Measurements from ENCODE around the gene CNOT11.
A peak's percentile ranks its signal among the peaks of the same experiment; 100 is the strongest.

The CNOT11 gene

DNA sequence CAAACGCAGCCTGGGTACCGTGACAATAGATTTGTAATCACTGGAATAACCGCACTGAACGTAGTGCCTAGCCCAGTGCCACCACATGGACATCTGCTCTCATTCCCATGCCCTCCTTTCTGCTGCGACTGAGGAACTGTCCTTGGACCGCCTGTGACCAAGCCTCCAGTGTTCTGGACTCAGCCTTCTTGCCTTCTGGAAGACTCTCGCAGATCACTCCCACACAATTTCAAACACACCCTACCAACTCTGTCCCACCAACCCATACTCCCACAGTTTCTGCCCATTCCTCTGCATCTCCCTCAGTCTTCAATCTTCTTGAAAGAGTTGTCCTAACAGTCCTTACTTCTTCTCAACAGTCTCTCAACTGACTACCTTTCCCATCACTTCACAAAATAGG lies 53.7 kb downstream of the CNOT11 start:
- H3K27ac ChIP-seq (ENCODE audit: poor library complexity, severe bottlenecking), result peak overlapping the region; percentile 64
- peaks cover 39% of the 10 kb centered on the region for H3K36me3 ChIP-seq (ENCODE audit: low read depth)
- peak overlapping the region; percentile 80 for H3K4me3 ChIP-seq (ENCODE audit: severe bottlenecking)
- H3K27me3 ChIP-seq (ENCODE audit: insufficient read depth, poor library complexity, severe bottlenecking), result no peaks in the 10 kb centered on the region
- peaks cover 25% of the 10 kb centered on the region for H3K4me1 ChIP-seq (ENCODE audit: insufficient read depth, poor library complexity, severe bottlenecking)
- TF ChIP-seq, protein P1, sequence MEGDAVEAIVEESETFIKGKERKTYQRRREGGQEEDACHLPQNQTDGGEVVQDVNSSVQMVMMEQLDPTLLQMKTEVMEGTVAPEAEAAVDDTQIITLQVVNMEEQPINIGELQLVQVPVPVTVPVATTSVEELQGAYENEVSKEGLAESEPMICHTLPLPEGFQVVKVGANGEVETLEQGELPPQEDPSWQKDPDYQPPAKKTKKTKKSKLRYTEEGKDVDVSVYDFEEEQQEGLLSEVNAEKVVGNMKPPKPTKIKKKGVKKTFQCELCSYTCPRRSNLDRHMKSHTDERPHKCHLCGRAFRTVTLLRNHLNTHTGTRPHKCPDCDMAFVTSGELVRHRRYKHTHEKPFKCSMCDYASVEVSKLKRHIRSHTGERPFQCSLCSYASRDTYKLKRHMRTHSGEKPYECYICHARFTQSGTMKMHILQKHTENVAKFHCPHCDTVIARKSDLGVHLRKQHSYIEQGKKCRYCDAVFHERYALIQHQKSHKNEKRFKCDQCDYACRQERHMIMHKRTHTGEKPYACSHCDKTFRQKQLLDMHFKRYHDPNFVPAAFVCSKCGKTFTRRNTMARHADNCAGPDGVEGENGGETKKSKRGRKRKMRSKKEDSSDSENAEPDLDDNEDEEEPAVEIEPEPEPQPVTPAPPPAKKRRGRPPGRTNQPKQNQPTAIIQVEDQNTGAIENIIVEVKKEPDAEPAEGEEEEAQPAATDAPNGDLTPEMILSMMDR (IDR thresholded peaks at IDR 0.05; ENCODE audit: poor library complexity, severe bottlenecking), result no peak
- DNase-seq (ENCODE audit: low spot score) (no peak), ATAC-seq (ENCODE audit: low read depth) (no peak)
- H3K9me3 ChIP-seq (ENCODE audit: severe bottlenecking), result no peaks in the 10 kb centered on the region

DNA sequence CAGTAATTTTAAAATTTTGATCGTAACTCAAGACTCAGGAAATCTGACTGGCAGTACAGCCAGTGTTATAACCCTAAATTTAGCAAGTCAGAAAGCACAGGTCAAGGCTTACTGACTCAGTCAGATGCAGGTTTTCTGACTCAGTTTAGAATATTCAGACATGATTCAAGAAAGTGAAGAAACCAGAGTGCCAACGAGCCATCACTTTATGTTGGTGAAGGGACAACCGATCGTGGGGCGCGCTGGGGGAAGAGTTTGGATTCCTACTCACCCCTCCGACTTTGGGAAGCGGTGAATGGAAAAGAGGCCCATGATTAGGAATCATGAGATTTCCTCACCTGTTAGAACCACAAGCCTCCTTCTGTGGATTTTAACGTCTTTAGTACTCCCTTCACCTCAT lies 54.8 kb downstream of the CNOT11 start:
- H3K9me3 ChIP-seq (ENCODE audit: severe bottlenecking), result no peaks in the 10 kb centered on the region
- H3K36me3 ChIP-seq (ENCODE audit: low read depth), result peaks cover 28% of the 10 kb centered on the region
- peak overlapping the region; percentile 64 for H3K27ac ChIP-seq (ENCODE audit: poor library complexity, severe bottlenecking)
- TF ChIP-seq, protein P1 (IDR thresholded peaks at IDR 0.05; ENCODE audit: poor library complexity, severe bottlenecking), result no peak
- DNase-seq (ENCODE audit: low spot score) (no peak), ATAC-seq (ENCODE audit: low read depth) (no peak; the same call in 2 of the 3 replicates)
- peaks cover 16% of the 10 kb centered on the region for H3K4me1 ChIP-seq (ENCODE audit: insufficient read depth, poor library complexity, severe bottlenecking)
- H3K27me3 ChIP-seq (ENCODE audit: insufficient read depth, poor library complexity, severe bottlenecking), result no peaks in the 10 kb centered on the region
- peak overlapping the region; percentile 80 for H3K4me3 ChIP-seq (ENCODE audit: severe bottlenecking)

DNA sequence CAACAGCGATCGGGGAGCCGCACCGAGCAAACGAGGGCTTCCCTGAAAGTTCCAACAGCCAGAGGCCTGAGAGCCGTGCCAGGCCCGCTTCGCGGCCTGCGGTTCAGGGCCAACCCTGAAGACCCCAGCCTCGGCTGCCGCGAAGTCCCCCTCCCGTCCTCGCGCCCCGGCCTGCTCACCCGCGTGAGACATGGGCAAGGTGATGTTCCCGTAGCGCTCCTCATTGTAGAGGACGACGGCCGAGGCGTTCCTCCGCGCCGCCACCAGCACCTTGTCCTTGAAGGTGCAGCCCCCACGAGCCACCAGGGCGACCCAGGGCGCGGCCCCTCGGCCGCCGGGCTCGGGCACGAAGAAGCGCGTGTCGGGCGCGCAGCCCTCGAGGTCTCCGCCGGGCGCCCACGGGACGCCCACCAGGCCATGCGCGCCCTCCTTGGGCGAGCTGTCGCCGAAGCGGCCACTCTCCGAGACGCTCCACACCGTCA lies 55.3 kb downstream of the CNOT11 start:
- Histone ChIP-seq H3K4me1 (ENCODE audit: insufficient read depth, poor library complexity, severe bottlenecking) (peaks cover 16% of the 10 kb centered on the region), H3K36me3 (ENCODE audit: low read depth) (peaks cover 28% of the 10 kb centered on the region), H3K27ac (ENCODE audit: poor library complexity, severe bottlenecking) (peak overlapping the region; percentile 64), H3K27me3 (ENCODE audit: insufficient read depth, poor library complexity, severe bottlenecking) (no peaks in the 10 kb centered on the region), H3K4me3 (ENCODE audit: severe bottlenecking) (peak overlapping the region; percentile 80), H3K9me3 (ENCODE audit: severe bottlenecking) (no peaks in the 10 kb centered on the region)
- DNase-seq (ENCODE audit: low spot score) (peak; percentile 61), ATAC-seq (ENCODE audit: low read depth) (peak; percentile 3)
- TF ChIP-seq, protein P1 (IDR thresholded peaks at IDR 0.05; ENCODE audit: poor library complexity, severe bottlenecking), result no peak

DNA sequence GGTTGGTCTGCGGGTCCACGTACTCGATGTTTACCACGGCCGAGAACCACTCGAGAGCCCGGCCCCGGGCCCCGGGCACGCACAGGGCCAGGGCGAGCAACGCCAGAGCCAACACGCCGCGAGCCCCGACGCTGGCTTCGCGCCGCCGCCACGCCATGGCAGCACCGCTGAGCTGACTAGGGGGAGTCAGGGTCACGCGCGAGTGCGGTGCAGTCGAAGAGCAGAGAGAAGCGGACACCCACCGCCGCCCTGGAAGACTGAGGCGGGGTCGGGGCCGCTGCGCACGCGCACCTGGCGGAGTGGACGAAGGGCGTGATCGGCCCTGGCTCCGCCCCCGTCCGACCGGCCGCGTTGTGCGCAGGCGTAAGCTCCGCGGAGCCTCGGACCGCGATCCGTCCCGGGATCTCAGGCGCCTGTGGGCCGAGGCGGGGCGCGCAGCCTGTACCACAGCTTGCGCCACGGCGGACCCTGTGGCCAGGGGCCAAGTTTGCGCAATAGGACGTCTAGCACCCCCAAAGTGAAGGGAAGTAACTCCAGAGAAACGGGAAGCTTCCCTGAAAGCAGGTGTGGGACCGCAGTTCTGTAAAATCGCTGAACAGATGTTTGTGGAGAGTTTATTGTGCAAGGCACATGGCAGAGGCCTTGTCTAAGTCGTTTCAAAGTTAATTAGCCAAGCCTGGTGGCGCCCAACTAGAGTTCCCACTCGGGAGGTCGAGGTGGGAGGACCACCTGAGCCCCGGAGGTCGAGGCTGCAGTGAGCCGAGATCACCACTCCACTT lies 55.9 kb downstream of the CNOT11 start, which contains the start of gene RNF149:
Gene RNF149 (minus strand): TSS at position 270 of the 779 bp plus-strand sequence. CDS start 113 bp downstream, at position 157.
- peaks cover 16% of the 10 kb centered on the region for H3K4me1 ChIP-seq (ENCODE audit: insufficient read depth, poor library complexity, severe bottlenecking)

More for the DNA sequence above, 55.9 kb downstream of the CNOT11 start, which contains the start of gene RNF149:
- DNase-seq (ENCODE audit: low spot score) (peak; percentile 85), ATAC-seq (ENCODE audit: low read depth) (peak; percentile 72)
- Histone ChIP-seq H3K9me3 (ENCODE audit: severe bottlenecking) (no peaks in the 10 kb centered on the region), H3K36me3 (ENCODE audit: low read depth) (peaks cover 28% of the 10 kb centered on the region), H3K27ac (ENCODE audit: poor library complexity, severe bottlenecking) (peak within 1 kb of the TSS; percentile 64), H3K4me3 (ENCODE audit: severe bottlenecking) (peak within 1 kb of the TSS; percentile 80), H3K27me3 (ENCODE audit: insufficient read depth, poor library complexity, severe bottlenecking) (no peaks in the 10 kb centered on the region)
- TF ChIP-seq, protein P1 (IDR thresholded peaks at IDR 0.05; ENCODE audit: poor library complexity, severe bottlenecking), result no peak

Data from RWPE2 (cell line).